Measurements from ENCODE around the gene XRCC5.

DNA sequence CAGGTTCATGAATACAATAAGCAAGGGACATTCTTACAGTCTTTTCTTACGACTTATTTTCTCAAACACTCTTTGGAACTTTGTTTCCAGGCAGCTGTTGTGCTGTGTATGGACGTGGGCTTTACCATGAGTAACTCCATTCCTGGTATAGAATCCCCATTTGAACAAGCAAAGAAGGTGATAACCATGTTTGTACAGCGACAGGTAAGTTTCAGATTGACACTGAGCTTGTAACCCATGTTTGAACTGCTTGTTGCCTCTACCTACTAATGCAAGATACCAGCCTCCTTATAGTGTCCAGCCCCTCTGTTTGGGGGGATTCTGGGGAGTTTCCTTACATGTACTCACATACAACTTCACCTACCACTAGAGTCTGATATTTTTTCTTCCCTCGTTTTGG lies 3.8 kb downstream of the XRCC5 start:
- TF ChIP-seq, protein P1, sequence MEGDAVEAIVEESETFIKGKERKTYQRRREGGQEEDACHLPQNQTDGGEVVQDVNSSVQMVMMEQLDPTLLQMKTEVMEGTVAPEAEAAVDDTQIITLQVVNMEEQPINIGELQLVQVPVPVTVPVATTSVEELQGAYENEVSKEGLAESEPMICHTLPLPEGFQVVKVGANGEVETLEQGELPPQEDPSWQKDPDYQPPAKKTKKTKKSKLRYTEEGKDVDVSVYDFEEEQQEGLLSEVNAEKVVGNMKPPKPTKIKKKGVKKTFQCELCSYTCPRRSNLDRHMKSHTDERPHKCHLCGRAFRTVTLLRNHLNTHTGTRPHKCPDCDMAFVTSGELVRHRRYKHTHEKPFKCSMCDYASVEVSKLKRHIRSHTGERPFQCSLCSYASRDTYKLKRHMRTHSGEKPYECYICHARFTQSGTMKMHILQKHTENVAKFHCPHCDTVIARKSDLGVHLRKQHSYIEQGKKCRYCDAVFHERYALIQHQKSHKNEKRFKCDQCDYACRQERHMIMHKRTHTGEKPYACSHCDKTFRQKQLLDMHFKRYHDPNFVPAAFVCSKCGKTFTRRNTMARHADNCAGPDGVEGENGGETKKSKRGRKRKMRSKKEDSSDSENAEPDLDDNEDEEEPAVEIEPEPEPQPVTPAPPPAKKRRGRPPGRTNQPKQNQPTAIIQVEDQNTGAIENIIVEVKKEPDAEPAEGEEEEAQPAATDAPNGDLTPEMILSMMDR (conservative IDR thresholded peaks at IDR 0.05; ENCODE audit: low read depth, low read length): no peak
- no peak for TF ChIP-seq EZH2 (IDR thresholded peaks at IDR 0.05; ENCODE audit: borderline replicate concordance, low read depth, low read length, poor library complexity, severe bottlenecking)
